GM10847 (cell line): Measurements from ENCODE around the gene HES6.

ENCODE experiments used
- POLR2A ChIP-seq: IDR thresholded peaks from 2 replicates; pipeline ENCODE4 v1.6.1; 2011; ENCODE audit not compliant: insufficient read length; ENCODE audit errors: extremely low read depth

HES6 gene

GRCh38 chr2:238207006-238207405 lies 32.8 kb downstream of the HES6 start:
- no peak for TF ChIP-seq POLR2A

GRCh38 chr2:238203973-238204683 lies 35.7 kb downstream of the HES6 start:
- TF ChIP-seq POLR2A = no peak

- peak; percentile 79 for TF ChIP-seq POLR2A
Measured at GRCh38 chr2:238203094-238203972, 36.5 kb downstream of the HES6 start, which contains the start of gene ILKAP. Gene ILKAP, minus strand, starts transcription at chr2:238203695. Its CDS starts 142 bp downstream, at chr2:238203553.

- TF ChIP-seq POLR2A = no peak
Measured at GRCh38 chr2:238202326-238203093, 37.3 kb downstream of the HES6 start.

GRCh38 chr2:238190445-238190844 lies 49.4 kb downstream of the HES6 start:
- TF ChIP-seq POLR2A = no peak
